NCI-H1092 (cell line): ENCODE data around the gene SPG7.
"Not testable (repeated sequence)": the region's sequence is repeated elsewhere in the genome, so short reads cannot be mapped to it uniquely, and the experiment has no call there.

Experiments used
- DNase-seq: peaks from one replicate; lab custom pipeline; 2025; lab: John Stamatoyannopoulos, UW

The SPG7 gene

GRCh38 chr16:89564476-89565255 is 56.5 kb downstream of the SPG7 start:
- DNase-seq: no peak

GRCh38 chr16:89565256-89565505 is 57.0 kb downstream of the SPG7 start:
- no peak for DNase-seq

GRCh38 chr16:89565506-89566372 is 57.5 kb downstream of the SPG7 start:
- no peak for DNase-seq

- DNase-seq: no peak
Observed at GRCh38 chr16:89567656-89568594, 59.7 kb downstream of the SPG7 start.

GRCh38 chr16:89569506-89570341 is 61.5 kb downstream of the SPG7 start:
- DNase-seq: no peak

- no peak for DNase-seq
Observed at GRCh38 chr16:89570342-89570923, 62.2 kb downstream of the SPG7 start.

- DNase-seq: not testable (repeated sequence)
Observed at GRCh38 chr16:89570983-89571598, 62.9 kb downstream of the SPG7 start.

GRCh38 chr16:89571636-89572035 is 63.4 kb downstream of the SPG7 start:
- no peak for DNase-seq

- DNase-seq: no peak
Observed at GRCh38 chr16:89572073-89572484, 63.9 kb downstream of the SPG7 start.

- no peak for DNase-seq
Observed at GRCh38 chr16:89572485-89573205, 64.4 kb downstream of the SPG7 start.

- DNase-seq: no peak
Observed at GRCh38 chr16:89573826-89574680, 65.8 kb downstream of the SPG7 start.

GRCh38 chr16:89574681-89575246 is 66.6 kb downstream of the SPG7 start:
- DNase-seq: no peak

GRCh38 chr16:89575247-89576152 is 67.3 kb downstream of the SPG7 start, which contains the start of gene CPNE7:
Gene CPNE7, plus strand, starts transcription at chr16:89575758. Its CDS starts 140 bp downstream, at chr16:89575898.
- DNase-seq: no peak

GRCh38 chr16:89576153-89577054 is 68.2 kb downstream of the SPG7 start:
- DNase-seq: no peak

- DNase-seq: no peak
Observed at GRCh38 chr16:89577055-89577759, 69.0 kb downstream of the SPG7 start.

- no peak for DNase-seq
Observed at GRCh38 chr16:89579351-89579750, 71.1 kb downstream of the SPG7 start.
